ENCODE data around the gene KRTAP4-5.
"Not testable (repeated sequence)": the region's sequence is repeated elsewhere in the genome, so short reads cannot be mapped to it uniquely, and the experiment has no call there.

The KRTAP4-5 gene

DNA sequence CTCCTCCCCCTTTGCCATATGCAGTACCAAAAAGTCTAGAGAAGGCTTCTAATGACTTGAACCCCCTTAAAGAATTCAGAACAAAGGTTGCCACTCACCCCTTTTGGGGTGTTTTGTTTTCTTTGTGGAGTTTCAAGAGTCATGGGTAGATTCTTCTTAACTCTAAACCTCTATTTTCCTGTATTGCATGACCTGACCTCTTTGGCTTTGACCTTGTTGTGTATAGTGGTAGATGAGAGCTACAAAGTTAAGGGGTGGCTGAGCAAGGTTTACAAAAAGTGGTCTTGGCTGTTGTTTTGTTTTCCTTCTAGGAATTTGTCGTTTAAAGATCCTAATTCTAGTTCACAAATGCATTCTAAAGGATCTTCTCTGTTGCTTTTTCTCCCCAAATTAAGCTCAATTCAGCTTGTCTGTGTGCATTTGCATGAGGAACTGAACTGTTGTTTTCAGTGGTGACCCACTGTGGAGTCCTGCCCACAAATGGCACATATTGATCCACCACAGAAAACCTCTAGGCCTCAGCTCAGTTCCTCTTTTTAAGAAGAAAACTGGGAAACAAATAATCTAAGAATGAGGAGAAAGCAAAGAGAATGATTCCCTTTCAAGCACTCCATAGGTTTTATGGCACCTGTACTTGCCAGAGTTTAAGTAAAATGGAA, 40.8 kb downstream of the KRTAP4-5 start:
- not testable (repeated sequence) for DNase-seq (ENCODE audit: low spot score)

GRCh38 chr17:41107941-41108450, 41.6 kb downstream of the KRTAP4-5 start:
- no peak for DNase-seq (ENCODE audit: low spot score)

- DNase-seq (ENCODE audit: low spot score): not testable (repeated sequence)
Measured at GRCh38 chr17:41105347-41105746, 44.3 kb downstream of the KRTAP4-5 start, which contains the start of gene KRTAP4-9. TSS of gene KRTAP4-9 (plus strand) at chr17:41105389. CDS start at chr17:41105389, 0 bp downstream.

GRCh38 chr17:41104386-41105038, 45.1 kb downstream of the KRTAP4-5 start:
- not testable (repeated sequence) for DNase-seq (ENCODE audit: low spot score)

DNA sequence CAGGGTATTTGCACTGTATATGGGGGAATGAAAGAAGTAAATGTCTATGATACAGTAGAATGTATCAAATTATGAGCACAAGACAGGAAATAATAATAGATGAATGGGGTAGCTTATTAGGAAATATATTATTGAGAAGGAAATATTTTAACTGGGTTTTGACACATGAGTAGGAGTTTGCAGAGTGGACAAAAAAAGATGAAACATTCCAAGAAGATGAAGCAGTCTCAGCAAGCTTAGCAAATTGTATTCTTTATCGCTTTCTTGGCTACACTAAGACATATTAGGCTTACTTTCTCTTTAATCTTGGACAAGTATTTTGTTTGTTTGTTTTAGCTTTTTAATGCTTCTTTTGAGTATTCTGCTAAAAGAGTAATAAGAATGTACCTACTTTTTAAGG, 45.7 kb downstream of the KRTAP4-5 start:
- no peak for DNase-seq (ENCODE audit: low spot score)

DNA sequence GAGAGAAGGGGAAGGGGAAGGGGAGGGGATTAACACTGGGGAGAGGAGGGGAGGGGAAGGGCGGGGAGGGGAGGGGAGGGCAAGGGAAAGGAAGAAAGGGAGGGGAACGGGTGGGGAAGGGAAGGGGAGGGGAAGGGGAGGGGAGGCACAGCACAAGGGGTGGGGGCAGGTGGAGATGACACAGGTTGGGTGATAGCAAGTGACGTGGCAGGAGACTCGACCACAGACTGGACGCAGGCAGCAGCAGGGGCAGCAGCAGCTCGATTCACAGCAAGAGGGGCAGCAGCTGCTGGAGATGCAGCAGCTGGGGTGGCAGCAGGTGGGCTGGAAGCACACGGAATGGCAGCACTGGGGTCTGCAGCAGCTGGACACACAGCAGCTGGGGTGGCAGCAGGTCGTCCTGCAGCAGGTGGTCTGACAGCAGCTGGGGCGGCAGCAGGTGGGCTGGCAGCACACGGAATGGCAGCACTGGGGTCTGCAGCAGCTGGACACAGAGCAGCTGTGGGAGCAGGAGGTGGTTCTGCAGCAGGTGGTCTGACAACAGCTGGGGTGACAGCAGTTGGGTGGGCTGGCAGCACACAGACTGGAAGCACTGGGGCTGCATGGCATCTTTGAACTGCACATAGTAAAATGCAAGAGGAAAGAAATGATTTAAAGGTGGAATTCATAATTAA, 47.9 kb downstream of the KRTAP4-5 start, which contains the start of gene KRTAP4-16:
Gene KRTAP4-16 (minus strand): TSS at position 624 of the 674 bp plus-strand sequence. CDS start 0 bp downstream, at position 624.
- no peak for DNase-seq (ENCODE audit: low spot score)

- not testable (repeated sequence) for DNase-seq (ENCODE audit: low spot score)
Measured at GRCh38 chr17:41099682-41100480, 49.7 kb downstream of the KRTAP4-5 start.

All from hematopoietic multipotent progenitor cell treated with erythropoietin and hydrocortisone succinate and interleukin-3 and kit ligand, for 17 days (in vitro differentiated cells).